K562 (cell line): ENCODE data around the gene GAL3ST2. TPM values are rescaled to one million over a fixed set of nuclear protein-coding genes. Genes with fewer than 3 reads are reported as not detected.
A peak's percentile ranks its signal among the peaks of the same experiment; 100 is the strongest.

Experiments used
- AFF4 ChIP-seq: sonication (generic); formaldehyde crosslinking; IDR thresholded peaks from 2 replicates; pipeline ENCODE4 v1.8.0; 2023; ENCODE audit warnings: mild to moderate bottlenecking, missing genetic modification reagents
- CEBPG ChIP-seq, 3 experiments: fragments of 200-800 bp in 1 of 3; sonication (Bioruptor generic) in 1 of 3; sonication (generic) in 1 of 3; formaldehyde crosslinking in 1 of 3; IDR thresholded peaks in 2 of 3; conservative IDR thresholded peaks in 1 of 3; 2 replicates each; pipeline versions ENCODE4 v1.6.1 to v1.8.0; 2016 to 2022; ENCODE audit warnings: missing compliant biosample characterization in 2 of 3, missing genetic modification characterization in 2 of 3, mild to moderate bottlenecking in 1 of 3, missing genetic modification reagents in 1 of 3
- HDGF ChIP-seq: fragments of 450-650 bp; IDR thresholded peaks from 2 replicates; pipeline ENCODE4 v1.6.1; 2016
- KAT7 ChIP-seq: sonication (generic); formaldehyde crosslinking; IDR thresholded peaks from 2 replicates; pipeline ENCODE4 v1.8.0; 2022; ENCODE audit warnings: missing genetic modification reagents, mild to moderate bottlenecking, borderline replicate concordance
- MAX ChIP-seq: sonication (generic); formaldehyde crosslinking; IDR thresholded peaks from 2 replicates; pipeline ENCODE4 v1.9.0; 2022; ENCODE audit warnings: mild to moderate bottlenecking, missing genetic modification reagents
- MLX ChIP-seq, 2 experiments: fragments of 450-650 bp in 1 of 2; sonication (generic) in 1 of 2; formaldehyde crosslinking; conservative IDR thresholded peaks; 2 replicates each; pipeline versions ENCODE4 v1.4.0 to v1.8.1; 2020 to 2022; ENCODE audit warnings: mild to moderate bottlenecking in 1 of 2, missing genetic modification reagents in 1 of 2
- MTA1 ChIP-seq: fragments of 450-650 bp; IDR thresholded peaks from 2 replicates; pipeline ENCODE4 v1.6.1; 2017; ENCODE audit warnings: borderline replicate concordance
- SFPQ ChIP-seq: fragments of 200-400 bp; formaldehyde crosslinking; IDR thresholded peaks from 2 replicates; pipeline ENCODE4 v1.6.1; 2017; ENCODE audit warnings: mild to moderate bottlenecking, low read depth, low read length, moderate library complexity
- UBTF ChIP-seq, 2 experiments: IDR thresholded peaks; 2 replicates each; pipeline ENCODE4 v1.6.1; 2012; ENCODE audit warnings: improper control_type of control experiment in 2 of 2, low read depth in 2 of 2, low read length in 2 of 2, borderline replicate concordance in 1 of 2
- ZFX ChIP-seq: sonication (generic); formaldehyde crosslinking; IDR thresholded peaks from 2 replicates; pipeline ENCODE4 v1.8.0; 2022; ENCODE audit warnings: mild to moderate bottlenecking, missing genetic modification reagents, moderate library complexity
- ZNF121 ChIP-seq: sonication (generic); formaldehyde crosslinking; conservative IDR thresholded peaks from 2 replicates; pipeline ENCODE4 v1.8.0; 2022; ENCODE audit warnings: missing genetic modification reagents
- ZNF23 ChIP-seq: fragments of 250-450 bp; sonication (Bioruptor Pico); IDR thresholded peaks from 2 replicates; pipeline ENCODE4 v1.4.0; 2020; ENCODE audit warnings: mild to moderate bottlenecking
- ZNF764 ChIP-seq: fragments of 250-450 bp; sonication (Bioruptor Pico); IDR thresholded peaks from 2 replicates; pipeline ENCODE4 v1.4.0; 2020; ENCODE audit warnings: low read depth, mild to moderate bottlenecking, moderate library complexity
- ZSCAN32 ChIP-seq: fragments of 450-650 bp; formaldehyde crosslinking; IDR thresholded peaks from 2 replicates; pipeline ENCODE4 v1.4.0; 2020; ENCODE audit warnings: mild to moderate bottlenecking, moderate library complexity
- polyA plus RNA-seq, 8 experiments: library from polyadenylated mRNA; depleted of rRNA in 4 of 8; stranded (reverse) in 5 of 8; unstranded in 3 of 8; fragments of >200 nt; fragmentation: Nextera tagmentation in 2 of 8; fragmentation: Illumina TruSeq in 1 of 8; extraction: Ambion mirVana in 2 of 8; extraction: Trizol in 1 of 8; gene quantifications; 2 replicates each; pipeline versions ENCODE4 v1.2.1 to v1.2.3, GENCODE V29; 2011 to 2014; ENCODE audit warnings: inconsistent platforms in 1 of 8, missing spikeins in 1 of 8
- total RNA-seq, 7 experiments: library from RNA; depleted of rRNA in 6 of 7; stranded (reverse); fragments of >200 nt in 6 of 7; fragmentation: Illumina TruSeq in 2 of 7; extraction: Trizol in 2 of 7; gene quantifications; 2 replicates each; pipeline versions ENCODE4 v1.2.1 to v1.2.3, GENCODE V29; 2011 to 2021; ENCODE audit warnings: low replicate concordance in 1 of 7

The GAL3ST2 gene
- total and polyA plus RNA-seq, 9 of the 15 experiments (the other 6 are each of a cell fraction or from before 2014, with no cell fraction given), result 0.42 TPM; not detected in 8

- TF ChIP-seq MLX (CRISPR knock-in tag; conservative IDR thresholded peaks at IDR 0.05), result no peak
- no peak for TF ChIP-seq SFPQ
- peak; percentile 69 for TF ChIP-seq MAX
- no peak for TF ChIP-seq HDGF
- no peak for TF ChIP-seq UBTF (IDR thresholded peaks at IDR 0.05; ENCODE audit: borderline replicate concordance in 1 of 2, low read depth in 2 of 2, low read length in 2 of 2)
- no peak for TF ChIP-seq AFF4 (CRISPR knock-in tag)
- 0 out of 2 replicates have a peak, but pooled peaks have one; percentile 24 for TF ChIP-seq ZFX (CRISPR knock-in tag)
- no peak for TF ChIP-seq ZNF23
- no peak for TF ChIP-seq MTA1
- TF ChIP-seq KAT7 (CRISPR knock-in tag), result no peak
- TF ChIP-seq ZSCAN32, result no peak
- no peak for TF ChIP-seq ZNF764 (CRISPR knock-in tag)
- TF ChIP-seq ZNF121 (CRISPR knock-in tag), result no peak
- no peak for TF ChIP-seq CEBPG (CRISPR knock-in tag; IDR thresholded peaks at IDR 0.05)
- TF ChIP-seq CEBPG (tag; conservative IDR thresholded peaks at IDR 0.05 in 1 of 2, IDR thresholded peaks at IDR 0.05 in 1 of 2), result no peak
These were observed 21.5 kb downstream of the GAL3ST2 start (continued) for GRCh38 chr2:241798081-241798630.
